ENCODE measurements around the gene GALNT2. TPM values are rescaled to one million over a fixed set of nuclear protein-coding genes. Genes with fewer than 3 reads are reported as not detected.

The GALNT2 gene
- total RNA-seq, 1 experiment from 2014 or later: 51.1 TPM

DNA sequence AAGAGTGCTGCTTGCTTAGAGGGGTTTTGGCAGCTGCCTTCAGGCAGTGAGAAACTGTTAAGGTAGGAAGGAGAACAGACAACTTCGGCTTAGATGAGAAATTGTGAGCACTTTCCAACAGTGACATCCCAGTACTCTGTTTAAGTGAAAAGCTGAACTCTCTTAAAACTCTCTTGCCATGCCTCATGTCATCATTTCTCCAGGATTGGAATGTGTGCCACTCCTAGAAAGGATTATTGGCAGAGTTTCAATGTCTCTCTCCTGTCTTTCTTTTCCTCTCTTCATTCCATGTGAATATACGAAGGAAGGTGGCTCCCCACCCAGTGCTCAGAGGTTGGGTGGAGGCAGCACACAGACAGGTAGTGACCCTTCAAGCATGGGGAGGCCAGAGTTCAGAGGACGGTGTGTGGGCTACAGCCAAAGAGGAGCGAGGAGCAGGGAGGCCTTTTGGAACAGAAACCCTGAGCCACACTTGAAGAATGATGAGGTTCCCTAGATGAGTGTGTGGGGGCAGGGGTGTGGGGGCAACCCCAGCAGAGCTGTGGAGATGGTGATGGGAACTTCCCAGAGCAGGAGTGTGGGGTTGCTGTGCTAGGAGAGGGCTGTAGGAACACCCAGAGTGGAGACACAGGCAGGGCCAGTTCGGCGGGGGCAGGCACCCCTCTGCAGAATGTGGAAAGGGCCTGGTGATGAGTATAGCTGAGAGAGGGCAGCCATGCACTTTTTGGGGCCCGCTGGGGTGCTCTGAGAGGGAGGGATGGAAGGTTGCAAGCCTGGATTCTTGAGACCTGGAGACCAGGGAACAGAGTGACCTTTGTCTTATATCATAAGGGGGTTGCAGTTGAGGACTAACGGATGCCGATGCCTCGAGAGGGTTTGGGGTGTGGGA lies 58.8 kb downstream of the GALNT2 start:
- no peak for DNase-seq
- H3K4me3 ChIP-seq: no peak overlapping the region
- H3K9me3 ChIP-seq (replicated peaks): no peaks in the 10 kb centered on the region
- H3K27me3 ChIP-seq: no peaks in the 10 kb centered on the region
- no peaks in the 10 kb centered on the region for H3K4me1 ChIP-seq
- no peak overlapping the region for H3K27ac ChIP-seq
- no peaks in the 10 kb centered on the region for H3K36me3 ChIP-seq

DNA sequence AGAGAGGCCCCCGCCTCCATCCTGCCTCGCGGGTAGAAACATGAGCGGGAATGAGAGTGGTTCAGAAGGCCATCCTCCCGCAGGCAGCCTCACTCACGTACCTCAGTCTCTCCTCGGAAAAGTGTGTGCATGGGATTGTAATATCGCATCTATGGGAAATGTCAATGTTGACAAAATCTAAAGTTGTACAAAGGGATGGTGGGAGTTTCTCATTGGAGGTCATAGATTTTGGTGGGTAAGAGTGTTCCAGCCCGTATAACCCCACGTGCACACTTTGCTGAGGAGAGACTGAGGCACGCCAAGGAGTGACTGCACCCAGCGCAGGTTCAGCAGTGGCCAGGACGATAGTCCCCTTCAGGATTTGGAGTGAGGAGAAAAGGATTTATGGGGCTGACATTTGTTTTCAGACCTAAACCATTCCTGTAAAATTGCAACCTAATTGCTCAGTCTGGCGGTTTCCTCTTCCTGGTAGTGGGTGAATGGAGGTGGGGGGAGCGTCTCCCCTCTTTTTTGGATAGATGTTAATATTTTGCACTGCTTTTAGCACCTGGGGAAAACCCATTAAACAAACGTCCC lies 59.6 kb downstream of the GALNT2 start:
- Histone ChIP-seq H3K4me1 (no peaks in the 10 kb centered on the region), H3K27ac (no peak overlapping the region)

DNA sequence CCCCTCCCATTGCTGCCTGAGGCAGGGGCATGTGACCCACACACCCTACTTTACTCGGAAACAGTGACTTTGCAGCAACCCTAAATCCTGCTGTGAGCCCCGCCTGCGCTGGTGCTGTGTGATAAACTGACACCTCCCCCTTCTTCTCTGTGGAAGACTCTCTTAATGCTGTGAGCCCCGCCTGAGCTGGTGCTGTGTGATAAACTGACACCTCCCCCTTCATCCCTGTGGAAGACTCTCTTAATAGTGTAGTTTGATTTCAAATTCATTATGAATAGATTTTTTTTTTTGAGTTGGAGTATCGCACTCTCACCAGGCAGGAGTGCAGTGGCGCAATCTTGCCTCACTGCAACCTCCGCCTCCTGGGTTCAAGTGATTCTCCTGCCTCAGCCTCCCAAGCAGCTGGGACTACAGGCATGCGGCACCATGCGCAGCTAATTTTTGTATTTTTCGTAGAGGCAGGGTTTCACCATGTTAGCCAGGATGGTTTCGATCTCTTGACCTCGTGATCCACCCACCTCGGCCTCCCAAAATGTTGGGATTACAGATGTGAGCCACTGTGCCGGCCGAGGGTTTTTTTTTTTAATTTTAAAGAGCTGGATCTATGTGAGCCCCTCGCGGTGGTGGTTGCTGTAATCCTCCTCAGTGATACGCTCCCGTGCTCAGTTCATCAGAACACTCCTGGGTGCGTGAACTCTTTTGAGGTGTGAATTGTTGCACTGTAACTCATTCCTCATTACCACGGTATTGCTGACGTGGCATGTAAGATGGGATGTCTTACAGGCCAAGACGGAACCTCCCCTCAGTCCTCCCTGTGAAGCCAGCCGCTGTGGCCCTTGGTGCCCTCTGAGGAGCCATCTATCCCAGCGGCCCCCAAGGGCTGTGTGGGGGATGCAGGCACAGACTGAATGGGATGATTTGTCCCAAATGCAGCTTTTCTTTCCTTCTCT lies 60.3 kb downstream of the GALNT2 start:
- Histone ChIP-seq H3K27ac (no peak overlapping the region), H3K27me3 (no peaks in the 10 kb centered on the region), H3K4me1 (no peaks in the 10 kb centered on the region)

More for the DNA sequence above, 59.6 kb downstream of the GALNT2 start:
- Histone ChIP-seq H3K27me3 (no peaks in the 10 kb centered on the region), H3K36me3 (no peaks in the 10 kb centered on the region), H3K9me3 (replicated peaks) (no peaks in the 10 kb centered on the region), H3K4me3 (no peak overlapping the region)
- no peak for DNase-seq

DNA sequence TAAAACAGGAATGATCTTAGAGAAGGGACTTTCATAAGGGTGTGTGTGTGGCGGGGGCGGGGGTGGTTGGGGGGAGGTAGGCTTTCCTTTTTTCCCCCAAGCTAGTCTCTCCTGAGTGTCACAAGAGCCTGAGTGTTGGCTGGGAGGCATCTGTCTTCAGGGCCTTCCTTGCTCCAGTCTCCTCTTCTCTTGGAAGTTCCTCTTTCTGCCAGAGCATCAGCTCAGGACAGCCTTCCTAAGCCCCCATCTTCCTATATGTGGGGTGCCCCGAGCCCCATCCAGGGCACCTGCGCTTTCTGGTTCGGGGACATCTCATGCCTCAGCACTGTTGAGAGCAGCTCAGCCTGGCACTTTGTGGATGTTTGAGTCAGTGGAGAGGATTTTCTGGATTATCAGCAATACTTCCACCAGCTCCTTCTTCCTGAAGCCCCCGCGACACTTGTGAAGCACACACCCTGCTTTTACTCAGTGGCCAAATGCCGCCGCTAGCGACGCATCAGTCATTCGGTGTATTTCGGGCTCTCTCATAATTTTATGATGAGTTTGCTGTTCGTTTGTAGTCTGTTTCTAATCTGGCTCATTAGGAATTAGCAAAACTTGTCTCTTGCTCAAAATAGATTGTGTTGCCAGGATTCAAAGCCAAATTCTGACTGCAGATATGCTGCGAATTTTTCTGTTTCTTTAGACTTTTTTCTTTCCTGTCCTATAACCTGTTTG lies 61.7 kb downstream of the GALNT2 start:
- H3K27ac ChIP-seq: no peak overlapping the region
- no peak overlapping the region for H3K4me3 ChIP-seq
- DNase-seq: no peak
- H3K4me1 ChIP-seq: no peaks in the 10 kb centered on the region
- no peaks in the 10 kb centered on the region for H3K36me3 ChIP-seq
- H3K9me3 ChIP-seq (replicated peaks): no peaks in the 10 kb centered on the region
- no peaks in the 10 kb centered on the region for H3K27me3 ChIP-seq

More for the DNA sequence above, 60.3 kb downstream of the GALNT2 start:
- Histone ChIP-seq H3K36me3 (no peaks in the 10 kb centered on the region), H3K9me3 (replicated peaks) (no peaks in the 10 kb centered on the region), H3K4me3 (no peak overlapping the region)
- no peak for DNase-seq

DNA sequence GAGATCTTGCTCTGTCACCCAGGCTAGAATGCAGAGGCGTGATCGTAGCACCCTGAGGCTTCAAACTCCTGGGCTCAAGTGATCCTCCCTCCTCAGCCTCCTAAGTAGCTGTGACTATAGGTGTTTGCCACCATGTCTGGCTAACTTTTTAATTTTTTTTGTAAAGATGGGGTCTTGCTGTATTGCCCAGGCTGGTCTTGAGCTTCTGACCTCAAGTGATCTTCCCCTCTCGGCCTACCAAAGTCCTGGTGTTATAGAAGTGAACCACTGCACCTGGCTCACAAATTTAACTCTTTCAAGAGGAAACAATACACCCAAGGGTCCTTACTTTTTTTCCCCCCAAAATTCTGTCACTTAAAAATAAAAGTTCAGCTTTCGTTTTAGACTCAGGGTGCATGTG lies 62.3 kb downstream of the GALNT2 start:
- no peaks in the 10 kb centered on the region for H3K4me1 ChIP-seq
- no peaks in the 10 kb centered on the region for H3K9me3 ChIP-seq (replicated peaks)
- H3K27ac ChIP-seq: no peak overlapping the region
- DNase-seq: no peak
- H3K36me3 ChIP-seq: no peaks in the 10 kb centered on the region
- H3K4me3 ChIP-seq: no peak overlapping the region
- no peaks in the 10 kb centered on the region for H3K27me3 ChIP-seq

DNA sequence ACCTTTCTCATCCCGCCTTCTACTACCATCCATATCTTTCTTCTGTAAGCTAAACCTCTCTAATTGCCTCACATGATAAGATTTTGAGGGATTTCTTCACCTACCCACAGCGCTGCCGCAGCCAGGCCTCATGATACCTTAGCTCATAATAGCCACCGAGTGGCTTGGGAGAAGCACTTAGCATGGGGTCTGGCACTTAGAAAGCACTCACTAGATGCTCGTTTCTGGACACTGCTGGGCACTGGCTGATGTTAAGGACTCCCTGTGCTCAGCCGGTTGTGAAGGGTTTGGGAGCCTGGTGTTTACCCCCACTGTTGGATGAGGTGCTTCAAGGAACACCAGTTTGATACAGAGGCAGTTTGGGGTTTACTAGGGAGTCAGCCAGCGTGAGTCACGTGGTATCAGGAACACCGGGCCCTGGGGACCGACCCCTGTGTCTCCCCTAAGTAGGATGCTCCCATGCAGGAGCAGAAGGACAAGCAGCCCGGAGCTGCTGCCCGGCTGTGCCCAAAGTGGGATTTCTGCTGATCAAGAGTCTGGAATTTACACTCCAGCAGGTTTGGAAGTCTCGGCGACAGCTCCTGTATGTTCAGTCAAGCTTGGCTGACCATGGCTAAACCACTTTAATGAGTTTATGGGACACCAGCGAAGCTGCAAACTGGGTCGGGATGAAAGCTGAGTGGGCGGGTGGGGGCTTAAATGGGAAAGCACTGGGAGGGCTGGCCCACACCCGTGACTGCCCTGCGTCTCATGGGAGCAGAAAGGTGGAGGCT lies 63.3 kb downstream of the GALNT2 start:
- DNase-seq: no peak
- H3K4me1 ChIP-seq: no peaks in the 10 kb centered on the region
- H3K9me3 ChIP-seq (replicated peaks): no peaks in the 10 kb centered on the region
- H3K4me3 ChIP-seq: no peak overlapping the region
- H3K27me3 ChIP-seq: no peaks in the 10 kb centered on the region
- H3K27ac ChIP-seq: no peak overlapping the region
- H3K36me3 ChIP-seq: no peaks in the 10 kb centered on the region

DNA sequence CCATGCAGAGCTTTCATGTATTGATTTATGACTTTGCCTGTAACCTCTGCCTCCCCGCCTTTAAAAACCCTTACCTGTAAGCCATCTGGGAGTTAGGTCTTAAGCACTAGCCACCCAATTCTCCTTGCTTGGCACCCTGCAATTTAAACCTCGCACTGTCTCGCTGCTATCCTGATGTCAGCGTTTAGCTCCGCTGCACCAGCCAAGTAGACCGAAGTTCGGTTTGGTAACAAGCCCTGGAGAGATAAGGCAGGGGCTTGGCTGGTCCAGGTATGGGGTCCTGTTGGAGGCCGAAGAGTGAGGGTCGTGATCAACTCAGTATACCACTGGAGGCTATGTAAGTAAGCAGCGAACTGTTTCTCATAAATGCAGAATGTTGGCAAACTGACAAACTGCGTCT lies 64.4 kb downstream of the GALNT2 start:
- Histone ChIP-seq H3K9me3 (replicated peaks) (no peaks in the 10 kb centered on the region), H3K27ac (no peak overlapping the region), H3K4me1 (no peaks in the 10 kb centered on the region), H3K27me3 (no peaks in the 10 kb centered on the region), H3K36me3 (no peaks in the 10 kb centered on the region), H3K4me3 (no peak overlapping the region)
- DNase-seq: no peak

DNA sequence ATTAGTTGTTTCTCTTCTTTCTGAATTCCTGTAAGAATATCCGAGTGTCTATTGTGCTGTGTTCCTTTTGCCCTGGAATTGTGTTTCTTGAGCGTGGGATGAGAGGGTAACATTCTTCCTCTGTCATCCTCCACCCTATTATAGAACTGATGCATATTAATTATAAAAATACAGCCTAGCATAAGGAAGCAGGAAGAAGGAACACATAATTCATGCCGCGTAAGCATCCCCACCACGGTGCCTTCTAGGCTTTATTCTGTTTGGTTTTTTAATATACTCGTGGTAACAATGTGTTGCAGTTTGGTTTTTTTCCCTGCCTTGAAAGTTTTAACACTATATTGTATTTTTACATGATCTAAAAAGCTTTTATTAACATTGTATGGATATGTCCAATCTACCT lies 65.7 kb downstream of the GALNT2 start:
- Histone ChIP-seq H3K27ac (no peak overlapping the region), H3K4me1 (no peaks in the 10 kb centered on the region), H3K9me3 (replicated peaks) (no peaks in the 10 kb centered on the region), H3K27me3 (no peaks in the 10 kb centered on the region), H3K36me3 (no peaks in the 10 kb centered on the region), H3K4me3 (no peak overlapping the region)
- DNase-seq: no peak

DNA sequence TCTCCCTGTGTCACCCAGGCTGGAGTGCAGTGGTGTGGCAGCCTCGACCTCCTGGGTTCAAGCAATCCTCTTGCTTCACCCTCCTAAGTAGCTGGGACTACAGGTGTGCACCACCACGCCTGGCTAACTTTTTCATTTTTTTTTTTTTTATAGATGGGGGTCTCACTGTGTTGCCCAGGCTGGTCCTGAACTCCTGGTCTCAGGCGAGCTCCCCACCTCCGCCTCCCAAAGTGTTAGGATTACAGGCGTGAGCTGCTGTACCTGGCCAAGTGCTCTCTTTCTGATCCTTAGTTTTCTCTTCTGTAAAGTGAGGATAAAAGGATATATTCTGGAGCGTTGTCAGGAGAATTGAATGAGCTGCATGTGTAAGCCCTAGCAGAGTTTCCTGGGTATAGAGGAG lies 68.7 kb downstream of the GALNT2 start:
- Histone ChIP-seq H3K27me3 (no peaks in the 10 kb centered on the region), H3K9me3 (replicated peaks) (no peaks in the 10 kb centered on the region), H3K4me3 (no peak overlapping the region), H3K36me3 (no peaks in the 10 kb centered on the region), H3K27ac (no peak overlapping the region), H3K4me1 (peaks cover 9% of the 10 kb centered on the region; the same call in 1 of the 2 replicates)
- DNase-seq: no peak

DNA sequence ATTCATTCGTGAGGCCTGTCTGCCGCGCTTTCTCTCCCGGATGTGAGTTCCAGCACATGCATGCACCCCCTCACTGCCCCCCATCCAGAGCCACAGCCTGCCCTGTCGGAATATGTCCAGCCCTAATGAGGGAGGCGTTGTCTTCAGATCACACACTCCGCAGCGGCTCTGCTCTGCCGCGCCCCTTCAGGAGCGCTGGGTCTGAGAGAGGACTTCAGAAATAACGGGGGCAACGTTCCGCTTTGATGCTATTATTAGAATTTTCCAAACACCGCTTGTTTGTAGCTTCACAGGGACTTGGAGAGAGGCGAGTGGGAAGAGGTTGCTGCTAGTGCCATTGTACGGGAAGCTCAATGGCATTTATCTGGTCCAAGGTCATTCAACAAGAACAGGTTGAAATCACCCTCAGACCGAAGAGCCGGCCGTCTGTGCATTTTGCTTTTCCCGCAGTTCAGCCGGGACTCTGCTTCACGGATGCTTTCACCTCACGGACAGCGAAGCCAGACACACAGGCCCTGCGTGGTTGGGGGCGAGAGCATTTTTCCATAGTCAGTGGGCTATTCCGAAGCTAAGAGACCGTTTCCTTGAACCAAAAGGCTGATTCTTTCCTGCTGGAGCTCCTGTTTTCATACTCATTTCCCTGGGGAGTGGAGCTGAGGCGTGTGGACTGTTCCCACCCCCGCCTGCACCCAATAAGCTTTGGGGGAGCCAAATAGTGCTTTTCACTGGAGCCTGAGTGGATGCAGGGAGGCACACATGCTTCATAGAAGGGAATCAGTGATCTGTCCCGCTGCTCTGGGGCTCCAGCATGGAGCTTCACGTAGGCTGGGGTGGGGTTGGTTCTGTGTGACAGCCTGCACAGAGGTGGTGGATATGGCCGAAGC lies 69.7 kb downstream of the GALNT2 start:
- H3K9me3 ChIP-seq (replicated peaks): no peaks in the 10 kb centered on the region
- peaks cover 10% of the 10 kb centered on the region; the same call in 1 of the 2 replicates for H3K4me1 ChIP-seq

DNA sequence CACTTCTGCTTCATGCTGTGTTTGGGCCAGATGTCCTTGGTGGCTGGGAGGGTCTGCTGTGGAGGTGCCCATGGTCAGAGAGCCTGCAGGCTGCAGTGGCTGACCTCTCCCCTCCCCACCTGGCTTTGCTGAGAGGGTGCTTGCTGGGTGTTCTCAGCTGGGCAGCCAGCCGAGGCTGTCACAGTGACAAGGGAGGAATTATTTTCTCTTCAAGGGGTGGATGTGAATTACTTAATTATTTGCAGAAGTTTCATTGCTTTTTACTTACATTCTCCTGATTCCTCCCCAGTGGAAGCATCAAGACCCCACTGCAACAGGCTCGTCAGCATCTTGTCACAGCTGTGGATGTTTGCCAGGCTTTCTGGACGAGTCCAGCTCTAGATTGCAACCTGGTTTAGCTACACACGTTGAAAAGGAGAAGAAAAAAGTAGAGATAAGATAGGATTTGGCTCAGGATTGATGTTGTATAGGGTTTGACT lies 70.3 kb downstream of the GALNT2 start:
- Histone ChIP-seq H3K27me3 (no peaks in the 10 kb centered on the region), H3K36me3 (no peaks in the 10 kb centered on the region), H3K4me3 (no peak overlapping the region), H3K4me1 (peaks cover 10% of the 10 kb centered on the region; the same call in 1 of the 2 replicates), H3K9me3 (replicated peaks) (no peaks in the 10 kb centered on the region), H3K27ac (no peak overlapping the region)
- DNase-seq: no peak

More for the DNA sequence above, 69.7 kb downstream of the GALNT2 start:
- Histone ChIP-seq H3K27me3 (no peaks in the 10 kb centered on the region), H3K27ac (no peak overlapping the region), H3K36me3 (no peaks in the 10 kb centered on the region), H3K4me3 (no peak overlapping the region)
- no peak for DNase-seq

DNA sequence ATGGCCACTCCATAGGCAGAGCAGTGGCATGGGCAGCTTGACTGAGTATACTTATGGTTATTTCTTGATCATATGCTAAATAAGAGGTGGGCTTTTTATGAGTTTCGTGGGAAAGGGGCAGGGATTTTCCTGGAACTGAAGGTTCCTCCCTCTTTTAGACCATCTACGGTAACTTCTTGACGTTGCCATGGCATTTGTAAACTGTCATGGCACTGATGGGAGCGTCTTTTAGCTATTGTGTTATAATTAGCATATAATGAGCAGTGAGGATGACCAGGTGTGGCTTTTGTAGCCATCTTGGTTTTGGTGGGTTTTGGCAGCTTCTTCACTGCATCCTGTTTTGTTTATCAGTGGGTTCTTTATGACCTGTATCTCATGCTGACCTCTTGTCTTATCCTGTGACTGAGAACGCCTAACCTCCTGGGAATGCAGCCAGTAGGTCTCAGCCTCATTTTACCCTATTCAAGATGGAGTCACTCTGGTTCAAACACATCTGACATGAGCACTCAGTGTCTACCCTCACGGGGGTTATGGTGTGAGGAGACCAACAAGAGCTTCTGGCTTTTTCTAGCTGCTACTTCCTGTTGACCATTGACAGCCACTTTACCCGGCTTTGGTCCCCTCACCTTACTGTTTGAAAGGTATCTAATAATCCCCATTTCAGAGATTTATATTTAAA lies 71.7 kb downstream of the GALNT2 start:
- H3K27me3 ChIP-seq: no peaks in the 10 kb centered on the region
- no peak overlapping the region for H3K4me3 ChIP-seq
- H3K27ac ChIP-seq: no peak overlapping the region
- H3K36me3 ChIP-seq: no peaks in the 10 kb centered on the region
- H3K9me3 ChIP-seq (replicated peaks): no peaks in the 10 kb centered on the region
- peaks cover 10% of the 10 kb centered on the region; the same call in 1 of the 2 replicates for H3K4me1 ChIP-seq
- DNase-seq: no peak

Measured in SJCRH30 (cell line).